Measurements from ENCODE around the gene AGPAT1.

GRCh38 chr6:32223258-32224235 is 47.7 kb upstream of the AGPAT1 start, which contains the start of gene NOTCH4:
- TF ChIP-seq CTCF (IDR thresholded peaks at IDR 0.05; ENCODE audit: poor library complexity) (no peak), EZH2 (IDR thresholded peaks at IDR 0.05; ENCODE audit: borderline replicate concordance) (no peak), EZH2phosphoT487 (IDR thresholded peaks at IDR 0.05; ENCODE audit: low read depth, severe bottlenecking, unreplicated experiment) (no peak)
